Measurements from ENCODE around the gene DPP6.

DPP6 gene

DNA sequence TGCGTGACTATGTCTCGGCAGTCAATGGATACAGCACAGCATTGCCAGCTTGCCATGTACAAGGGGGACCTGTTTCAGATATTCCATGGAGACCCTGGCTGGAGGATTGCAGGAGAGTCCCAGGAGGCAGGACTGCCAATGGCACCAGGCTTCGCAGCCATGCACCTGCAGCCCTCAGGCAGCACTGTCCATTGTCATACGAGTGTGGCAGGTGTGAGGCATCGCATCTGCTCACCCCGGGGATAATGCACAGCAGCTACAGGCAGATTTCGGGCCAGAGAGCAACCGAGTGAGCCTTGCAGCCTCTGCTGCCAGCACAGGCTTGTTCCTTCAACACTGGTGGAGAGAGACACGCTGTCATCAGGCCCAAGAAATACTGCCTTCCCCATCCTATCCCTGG, 535.6 kb downstream of the DPP6 start:
- DNase-seq (ENCODE audit: low read depth) = no peak
- TF ChIP-seq, protein P1, sequence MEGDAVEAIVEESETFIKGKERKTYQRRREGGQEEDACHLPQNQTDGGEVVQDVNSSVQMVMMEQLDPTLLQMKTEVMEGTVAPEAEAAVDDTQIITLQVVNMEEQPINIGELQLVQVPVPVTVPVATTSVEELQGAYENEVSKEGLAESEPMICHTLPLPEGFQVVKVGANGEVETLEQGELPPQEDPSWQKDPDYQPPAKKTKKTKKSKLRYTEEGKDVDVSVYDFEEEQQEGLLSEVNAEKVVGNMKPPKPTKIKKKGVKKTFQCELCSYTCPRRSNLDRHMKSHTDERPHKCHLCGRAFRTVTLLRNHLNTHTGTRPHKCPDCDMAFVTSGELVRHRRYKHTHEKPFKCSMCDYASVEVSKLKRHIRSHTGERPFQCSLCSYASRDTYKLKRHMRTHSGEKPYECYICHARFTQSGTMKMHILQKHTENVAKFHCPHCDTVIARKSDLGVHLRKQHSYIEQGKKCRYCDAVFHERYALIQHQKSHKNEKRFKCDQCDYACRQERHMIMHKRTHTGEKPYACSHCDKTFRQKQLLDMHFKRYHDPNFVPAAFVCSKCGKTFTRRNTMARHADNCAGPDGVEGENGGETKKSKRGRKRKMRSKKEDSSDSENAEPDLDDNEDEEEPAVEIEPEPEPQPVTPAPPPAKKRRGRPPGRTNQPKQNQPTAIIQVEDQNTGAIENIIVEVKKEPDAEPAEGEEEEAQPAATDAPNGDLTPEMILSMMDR (conservative IDR thresholded peaks at IDR 0.05; ENCODE audit: control insufficient read depth, insufficient read depth, low read depth, low read length) = no peak

DNA sequence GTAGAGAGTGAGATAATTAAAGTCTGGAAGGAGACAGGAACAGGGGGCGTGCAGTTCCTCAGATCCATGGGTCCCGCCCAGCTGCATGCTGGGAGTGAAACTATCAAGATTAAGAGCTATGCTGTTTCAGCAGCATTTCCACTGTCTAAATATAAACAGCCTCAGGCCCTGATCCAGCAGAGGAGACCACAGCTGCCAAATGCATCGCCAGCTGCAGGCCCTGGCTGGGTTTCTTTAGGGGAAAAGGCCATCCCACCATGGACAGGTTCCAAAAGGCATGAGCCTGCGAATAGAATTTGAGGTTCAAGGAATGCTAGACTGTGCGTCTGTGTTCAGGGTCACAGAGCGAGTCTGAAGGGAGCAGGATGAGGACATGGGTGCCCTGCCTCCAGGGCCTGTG, 539.3 kb downstream of the DPP6 start:
- no peak for DNase-seq (ENCODE audit: low read depth)
- TF ChIP-seq, protein P1 (conservative IDR thresholded peaks at IDR 0.05; ENCODE audit: control insufficient read depth, insufficient read depth, low read depth, low read length) = no peak
- H3K4me3 ChIP-seq (ENCODE audit: control insufficient read depth, low read depth, low read length) = no peak overlapping the region

More for the DNA sequence above, 535.6 kb downstream of the DPP6 start:
- H3K4me3 ChIP-seq (ENCODE audit: control insufficient read depth, low read depth, low read length) = no peak overlapping the region

DNA sequence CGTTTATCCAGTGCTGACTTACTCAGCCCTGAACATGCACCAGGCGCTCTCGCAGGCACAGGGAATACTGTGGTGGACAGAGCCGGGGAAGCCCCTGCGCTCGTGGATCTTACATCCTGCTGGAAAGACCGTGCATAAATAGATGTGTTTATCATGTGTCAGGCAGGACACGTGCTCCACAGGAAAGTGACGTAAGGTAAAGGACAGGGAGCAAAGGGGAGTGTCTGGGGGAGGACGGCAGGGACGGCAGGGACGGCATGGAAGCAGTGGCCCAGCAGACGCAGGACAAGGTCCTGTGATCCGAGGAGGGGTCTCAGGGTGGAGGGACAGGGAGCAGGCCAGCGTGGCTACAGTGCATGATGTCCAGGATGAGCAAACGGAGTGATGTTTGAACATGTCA, 540.2 kb downstream of the DPP6 start:
- DNase-seq (ENCODE audit: low read depth) = no peak
- TF ChIP-seq, protein P1 (conservative IDR thresholded peaks at IDR 0.05; ENCODE audit: control insufficient read depth, insufficient read depth, low read depth, low read length) = no peak
- no peak overlapping the region for H3K4me3 ChIP-seq (ENCODE audit: control insufficient read depth, low read depth, low read length)

DNA sequence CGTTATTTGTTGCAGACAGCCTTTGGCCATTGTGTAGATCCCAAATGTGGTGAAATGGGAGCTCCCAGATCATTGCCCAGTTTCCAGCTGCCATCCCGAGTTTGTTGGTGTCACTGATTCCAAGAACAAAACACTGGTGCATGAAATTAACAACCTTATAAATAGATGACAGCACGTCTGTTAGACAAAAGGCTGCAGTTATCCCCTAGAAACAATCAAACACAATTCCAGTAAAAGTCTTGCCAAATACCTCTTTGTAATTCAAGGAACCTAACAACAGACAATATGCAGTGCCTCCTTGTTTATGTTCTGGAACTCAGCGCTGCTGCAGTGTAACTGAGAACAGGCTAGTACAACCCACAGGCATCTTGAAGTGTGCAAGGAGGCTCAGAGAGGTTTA, 546.2 kb downstream of the DPP6 start:
- no peak overlapping the region for H3K4me3 ChIP-seq (ENCODE audit: control insufficient read depth, low read depth, low read length)
- DNase-seq (ENCODE audit: low read depth) = no peak
- TF ChIP-seq, protein P1 (conservative IDR thresholded peaks at IDR 0.05; ENCODE audit: control insufficient read depth, insufficient read depth, low read depth, low read length) = no peak

DNA sequence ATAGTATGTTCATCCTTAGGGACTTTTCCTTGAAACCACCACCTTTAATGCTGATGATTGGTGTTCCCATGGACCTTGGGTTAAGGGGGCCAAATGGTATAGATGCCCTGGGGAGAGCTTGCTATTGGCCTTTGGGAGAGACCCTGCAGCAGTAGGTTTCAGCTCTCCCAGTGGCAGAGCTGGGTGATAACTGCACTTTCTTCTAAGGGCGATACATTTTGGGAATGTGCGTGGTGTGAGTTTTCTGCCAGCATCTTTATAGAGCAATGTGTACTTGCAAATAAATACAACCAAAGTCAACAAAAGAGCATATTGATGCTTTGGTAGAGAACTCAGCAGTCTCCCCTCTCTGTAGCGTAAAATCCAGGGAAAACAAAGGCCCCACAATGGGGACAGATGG, 546.7 kb downstream of the DPP6 start:
- TF ChIP-seq, protein P1 (conservative IDR thresholded peaks at IDR 0.05; ENCODE audit: control insufficient read depth, insufficient read depth, low read depth, low read length) = no peak
- no peak for DNase-seq (ENCODE audit: low read depth)
- no peak overlapping the region for H3K4me3 ChIP-seq (ENCODE audit: control insufficient read depth, low read depth, low read length)

DNA sequence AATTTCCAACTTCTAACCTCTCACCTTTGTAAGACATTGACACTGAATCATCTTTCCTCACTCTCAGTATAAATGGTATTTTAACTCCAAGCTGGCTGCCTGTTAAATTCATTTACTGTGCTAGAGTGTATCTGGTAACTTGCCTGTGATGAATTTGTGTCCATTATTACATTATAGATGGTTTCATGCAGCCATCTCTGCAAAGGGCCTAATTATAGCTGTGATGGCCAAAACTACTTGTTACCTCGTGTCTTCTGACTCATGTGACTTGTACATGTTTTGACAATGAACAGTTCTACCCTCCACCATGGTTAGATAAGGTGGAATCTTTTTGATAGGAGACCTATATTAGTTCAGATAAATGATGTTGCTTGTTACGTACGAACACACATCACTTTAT, 558.7 kb downstream of the DPP6 start:
- no peak overlapping the region for H3K4me3 ChIP-seq (ENCODE audit: control insufficient read depth, low read depth, low read length)
- DNase-seq (ENCODE audit: low read depth) = no peak
- TF ChIP-seq, protein P1 (conservative IDR thresholded peaks at IDR 0.05; ENCODE audit: control insufficient read depth, insufficient read depth, low read depth, low read length) = no peak

DNA sequence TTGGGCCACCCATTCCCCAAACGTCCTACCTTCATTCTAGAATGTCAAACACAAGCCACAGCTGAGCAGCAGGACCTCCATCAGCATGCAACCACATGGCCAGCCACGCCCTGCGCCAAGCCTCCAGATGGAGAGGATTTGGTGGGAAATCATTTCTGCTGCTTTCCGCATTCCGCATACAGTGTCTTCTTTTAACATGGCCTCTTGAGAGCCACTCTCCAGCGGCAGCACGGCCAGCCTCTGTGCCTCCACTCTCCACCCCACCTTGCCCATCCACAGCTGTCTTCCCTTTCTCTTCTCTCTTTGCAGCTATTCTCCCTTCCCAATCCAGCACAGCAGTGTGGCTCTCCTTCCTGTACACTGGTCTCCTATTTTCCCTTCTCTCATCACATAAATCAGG, 561.6 kb downstream of the DPP6 start:
- TF ChIP-seq, protein P1 (conservative IDR thresholded peaks at IDR 0.05; ENCODE audit: control insufficient read depth, insufficient read depth, low read depth, low read length) = no peak
- DNase-seq (ENCODE audit: low read depth) = no peak
- H3K4me3 ChIP-seq (ENCODE audit: control insufficient read depth, low read depth, low read length) = no peak overlapping the region

All from fibroblast of mammary gland (primary cell).